ENCODE measurements around the gene RAB34. TPM values are rescaled to one million over a fixed set of nuclear protein-coding genes. Genes with fewer than 3 reads are reported as not detected.

The RAB34 gene
- total RNA-seq, 1 donor from 2014 or later: 22.2 TPM

DNA sequence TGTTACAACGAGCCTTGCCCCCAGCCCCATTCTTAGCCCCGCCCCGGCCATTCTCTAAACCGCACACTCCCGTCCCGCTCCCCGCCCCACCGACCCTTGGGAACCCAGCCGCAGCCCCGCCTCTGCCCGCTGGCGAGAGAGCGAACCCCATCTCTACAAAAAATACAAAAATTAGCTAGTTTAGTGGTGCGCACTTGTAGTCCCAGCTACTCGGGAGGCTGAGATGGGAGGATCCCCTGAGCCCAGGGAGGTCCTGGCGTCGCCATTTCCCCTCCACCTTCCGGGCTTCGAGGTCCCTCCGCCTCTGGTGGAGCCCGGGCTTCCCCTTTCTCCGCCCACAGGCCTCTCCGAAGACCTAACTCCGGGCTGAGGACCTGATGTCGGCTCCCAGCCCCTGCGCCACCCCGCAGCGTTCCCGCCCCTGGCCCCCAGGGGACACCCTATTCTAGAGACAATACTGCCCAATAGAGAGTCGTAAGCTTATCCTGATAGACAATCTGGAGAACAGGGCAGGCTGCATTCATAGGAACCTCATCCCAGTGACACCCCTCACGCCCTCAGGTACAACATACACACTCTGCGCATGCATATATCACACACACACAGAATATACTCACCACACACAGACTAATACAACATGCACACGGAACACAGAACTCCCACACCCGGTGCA, 5.5 kb downstream of the RAB34 start:
- no peak for DNase-seq (ENCODE audit: low read depth in 2 of 2)

DNA sequence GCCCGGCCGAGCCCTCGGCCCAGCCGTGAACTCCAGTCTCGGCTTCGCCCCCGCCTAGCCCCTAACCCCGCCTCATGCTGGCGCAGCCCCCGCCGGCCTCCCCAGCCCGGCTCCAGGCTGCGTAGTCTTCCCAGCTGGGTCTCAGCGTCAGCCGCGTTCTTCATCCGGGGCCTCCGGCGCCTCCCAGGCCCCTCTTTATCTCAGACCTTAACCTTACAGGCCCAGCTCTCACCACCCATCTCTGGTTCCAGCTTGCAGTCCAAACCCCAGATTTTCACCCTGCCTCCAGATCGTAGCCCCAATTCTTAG, 6.0 kb downstream of the RAB34 start, which contains the start of gene PROCA1:
TSS of gene PROCA1 (minus strand) at position 166 of the 309 bp plus-strand sequence. CDS start 228 bp downstream, outside the sequence.
- no peak for DNase-seq (ENCODE audit: low read depth in 2 of 2)

DNA sequence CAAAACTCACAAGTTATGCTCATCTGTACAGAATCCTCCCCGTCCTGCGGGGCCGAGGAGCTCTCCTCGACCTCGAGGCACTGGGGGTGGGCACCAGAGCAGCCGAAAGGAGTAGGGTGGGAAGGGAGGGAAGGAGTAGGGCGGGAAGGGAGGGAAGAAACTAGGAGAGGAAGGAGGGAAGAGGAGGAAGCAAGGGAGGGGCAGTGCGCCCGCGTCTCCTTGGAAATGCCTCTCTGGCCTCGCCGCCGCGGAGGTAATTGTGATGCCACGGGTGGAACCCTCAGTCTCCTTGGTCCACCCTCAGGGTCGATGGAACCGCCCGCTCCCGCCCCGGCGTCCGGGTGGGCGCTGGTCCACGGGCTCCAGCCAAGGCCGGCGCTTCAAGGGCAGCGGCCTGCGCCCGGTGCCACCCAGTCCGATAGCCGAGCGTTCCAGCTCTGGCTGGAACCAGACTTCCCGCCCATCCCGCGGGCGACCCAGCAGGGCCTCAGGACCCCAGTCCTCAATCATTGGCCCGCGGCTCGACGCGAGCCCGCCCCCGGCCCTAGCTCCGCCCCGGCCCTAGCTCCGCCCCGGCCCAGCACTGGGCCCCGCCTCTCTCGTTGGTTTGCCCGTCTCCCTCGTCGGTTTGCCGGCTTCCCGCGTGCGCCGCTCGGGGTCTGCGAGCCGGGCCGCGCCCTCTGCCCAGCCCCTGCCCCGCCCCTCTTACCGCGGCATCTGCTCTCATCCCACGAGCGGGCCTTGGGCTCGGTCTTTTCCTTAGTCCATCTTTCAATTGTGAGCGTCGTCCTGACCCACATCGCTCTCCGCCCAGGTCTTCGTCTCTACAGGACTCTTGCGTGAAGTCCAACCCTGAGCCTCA, 6.6 kb downstream of the RAB34 start:
- peak; percentile 83 to 87 for DNase-seq (ENCODE audit: low read depth in 2 of 2)

DNA sequence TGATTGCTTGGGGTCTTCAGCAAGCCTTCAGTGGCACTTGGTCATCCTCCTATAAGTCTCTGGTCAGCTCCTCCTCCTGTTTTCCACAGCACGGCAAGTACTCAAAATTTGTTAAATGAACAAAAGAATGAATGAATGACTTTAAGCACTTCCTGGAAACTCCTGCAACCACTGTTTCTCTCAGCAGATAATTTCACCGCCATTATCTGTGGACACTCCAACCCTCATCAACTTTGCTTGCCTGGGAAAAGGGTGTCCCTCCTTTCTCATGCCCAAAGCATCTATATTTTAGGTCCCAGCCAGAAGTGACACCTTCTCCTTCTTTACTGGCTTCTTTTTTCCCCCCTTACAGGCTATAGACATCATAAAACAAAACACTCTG, 10.3 kb downstream of the RAB34 start:
- DNase-seq (ENCODE audit: low read depth in 2 of 2): no peak

DNA sequence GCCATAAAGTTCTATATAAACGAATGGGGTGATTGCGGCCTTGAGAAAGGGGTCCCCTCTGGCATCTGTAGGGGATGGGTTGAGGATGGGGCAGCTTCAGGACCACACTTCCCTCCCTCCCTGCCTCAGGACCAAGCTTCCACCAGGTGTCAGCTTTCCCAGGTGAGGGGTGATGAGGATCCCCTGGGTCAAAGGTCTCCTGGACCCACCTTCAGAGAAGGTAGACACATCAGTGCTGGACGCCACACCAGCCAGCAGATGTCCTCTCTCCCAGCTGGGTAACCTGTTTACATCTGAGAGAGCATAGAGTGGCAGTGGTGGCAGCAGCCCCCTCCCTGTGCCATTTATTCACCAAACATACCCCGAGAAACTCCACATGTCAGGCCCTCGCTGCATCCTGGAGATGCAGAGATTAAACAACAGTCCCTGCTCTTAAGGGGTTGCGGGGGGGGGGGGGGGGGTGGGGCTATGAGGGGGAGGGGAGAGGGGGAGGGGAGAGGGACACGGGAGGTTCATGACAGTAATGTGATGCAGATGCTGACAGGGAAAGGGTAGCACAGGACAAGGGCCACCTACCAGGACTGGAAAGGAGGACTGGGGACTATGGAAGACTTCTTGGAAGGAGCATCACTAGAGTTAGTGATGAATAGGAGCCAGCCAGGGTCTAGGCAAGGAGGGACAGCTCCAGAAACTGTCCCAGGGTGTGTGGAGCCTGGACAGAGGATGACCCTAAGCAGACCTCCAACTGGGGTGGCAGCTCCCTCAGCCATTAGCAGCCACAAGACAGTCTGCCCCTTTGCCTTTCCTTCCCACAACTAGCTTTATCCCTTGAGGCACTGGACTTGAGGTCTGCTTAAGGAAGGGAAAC, 11.0 kb downstream of the RAB34 start:
- no peak for DNase-seq (ENCODE audit: low read depth in 2 of 2)

DNA sequence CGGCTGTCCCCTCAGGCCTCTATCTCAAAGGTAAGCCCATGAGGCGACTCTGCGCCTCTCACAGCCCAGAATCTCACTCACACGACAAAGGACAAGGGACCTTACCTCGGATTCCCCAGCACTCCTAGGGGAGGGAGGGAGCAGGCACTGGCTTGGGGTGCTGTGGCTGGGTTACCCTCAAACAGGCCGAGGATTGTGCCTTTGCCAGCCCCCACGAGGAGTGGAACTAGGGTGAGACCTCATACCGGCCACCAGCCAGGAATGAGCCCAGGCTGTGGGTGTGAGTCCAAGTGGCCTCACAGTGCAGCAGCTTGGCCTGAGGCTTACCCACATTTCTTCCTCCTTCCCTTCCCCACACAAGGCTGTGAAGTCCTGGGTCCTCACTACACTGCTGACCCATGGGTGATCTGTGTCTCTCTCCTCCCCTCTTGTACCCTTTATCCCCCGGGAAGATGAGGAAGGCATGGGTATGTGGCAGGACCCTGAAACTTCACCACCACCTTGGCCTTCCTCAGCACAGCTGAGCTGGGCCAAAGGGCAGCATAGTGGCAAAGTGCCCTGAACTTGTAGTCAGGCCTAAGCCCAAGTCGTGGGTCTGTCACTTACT, 11.8 kb downstream of the RAB34 start:
- no peak for DNase-seq (ENCODE audit: low read depth in 2 of 2)

DNA sequence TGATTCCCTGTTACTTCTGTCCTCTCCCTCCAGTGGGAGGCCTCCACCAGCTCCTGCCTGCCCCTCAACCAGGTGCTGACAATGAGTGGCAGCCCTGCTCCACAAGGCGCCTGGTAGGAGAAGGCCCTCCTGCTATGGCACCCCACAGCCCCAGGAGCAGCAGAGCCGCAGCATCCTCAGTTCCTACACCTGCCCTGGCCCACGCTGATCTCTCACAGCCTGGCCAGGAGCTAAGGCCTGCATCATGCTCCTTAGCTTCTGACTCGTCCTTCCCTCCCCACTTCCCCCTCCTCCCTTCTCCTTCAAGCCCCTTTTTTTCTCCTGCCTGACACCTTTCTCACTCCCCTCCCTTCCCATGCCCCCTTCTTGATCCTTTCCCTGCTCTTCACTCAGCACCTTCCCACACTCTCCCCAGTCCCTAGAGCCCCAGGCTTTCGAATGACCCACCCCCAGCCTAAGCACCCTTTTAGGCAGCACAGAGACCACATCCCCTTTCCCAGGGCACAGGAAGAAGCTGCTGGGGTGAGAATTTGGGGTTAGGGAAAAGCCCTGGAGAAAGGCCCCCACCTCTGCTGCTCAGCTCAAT, 12.5 kb downstream of the RAB34 start:
- DNase-seq (ENCODE audit: low read depth in 2 of 2): no peak

DNA sequence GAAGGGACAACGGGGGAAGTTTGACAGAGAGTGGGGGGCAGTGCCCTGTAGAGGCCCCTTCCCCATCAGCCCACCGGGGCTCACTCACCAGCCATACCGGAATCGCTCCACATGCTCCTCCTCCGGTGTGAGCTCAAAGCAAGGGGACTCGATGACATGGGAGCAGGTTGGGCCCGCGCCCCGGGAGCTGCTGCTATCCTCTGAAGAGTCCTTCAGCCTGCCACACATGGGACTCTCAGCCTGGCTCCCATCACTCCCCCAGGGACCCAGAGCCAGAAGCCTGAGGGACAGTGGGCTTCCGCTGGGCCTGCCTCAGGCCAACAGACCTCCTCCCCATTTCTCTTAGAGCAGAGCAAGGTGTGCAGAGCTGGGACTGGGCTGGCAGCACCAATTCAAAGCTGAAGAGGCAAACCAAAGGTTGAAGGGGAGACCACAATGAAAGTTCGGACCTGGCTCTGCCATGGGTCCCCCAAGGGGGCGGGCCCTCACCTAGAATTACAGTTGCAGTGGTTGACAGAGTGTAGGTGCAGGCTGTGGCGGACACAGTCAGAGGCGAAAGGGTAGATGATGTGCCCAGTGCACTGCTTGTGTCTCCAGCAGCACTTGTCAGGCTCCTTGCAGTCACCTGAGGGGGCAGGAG, 13.3 kb downstream of the RAB34 start:
- DNase-seq (ENCODE audit: low read depth in 2 of 2): no peak

DNA sequence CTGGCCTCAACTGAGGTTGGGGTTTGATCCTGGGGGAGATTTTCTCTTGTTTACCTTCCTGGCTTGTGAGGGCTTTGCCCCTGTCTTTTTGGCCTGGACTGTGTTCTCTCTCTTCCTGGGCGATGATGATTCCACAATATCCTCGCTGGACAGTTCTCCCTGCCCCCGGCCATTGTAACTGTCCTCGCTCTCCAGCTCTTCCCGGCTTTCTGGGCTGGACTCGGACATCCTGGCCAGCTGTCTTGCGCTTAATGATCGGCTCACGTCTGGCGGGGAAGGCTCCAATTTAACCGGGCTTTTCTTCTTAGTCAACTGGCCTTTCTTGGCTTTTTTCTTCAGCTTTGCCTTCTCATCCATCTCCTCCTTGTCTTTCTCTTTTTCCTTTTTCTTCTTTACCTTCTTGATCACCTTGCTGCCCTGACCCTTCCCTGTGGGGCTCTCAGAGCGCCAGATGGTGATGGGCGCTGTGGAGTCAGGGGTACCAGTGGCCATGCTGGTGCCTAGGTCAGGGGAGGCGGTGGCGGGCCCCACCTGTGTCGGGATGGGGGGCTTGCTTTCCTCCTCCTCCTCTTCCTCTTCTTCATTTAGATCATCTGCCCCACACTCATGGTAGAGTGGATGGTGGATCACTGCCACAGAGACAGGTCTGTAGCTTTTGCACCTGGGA, 14.0 kb downstream of the RAB34 start:
- DNase-seq (ENCODE audit: low read depth in 2 of 2): no peak

DNA sequence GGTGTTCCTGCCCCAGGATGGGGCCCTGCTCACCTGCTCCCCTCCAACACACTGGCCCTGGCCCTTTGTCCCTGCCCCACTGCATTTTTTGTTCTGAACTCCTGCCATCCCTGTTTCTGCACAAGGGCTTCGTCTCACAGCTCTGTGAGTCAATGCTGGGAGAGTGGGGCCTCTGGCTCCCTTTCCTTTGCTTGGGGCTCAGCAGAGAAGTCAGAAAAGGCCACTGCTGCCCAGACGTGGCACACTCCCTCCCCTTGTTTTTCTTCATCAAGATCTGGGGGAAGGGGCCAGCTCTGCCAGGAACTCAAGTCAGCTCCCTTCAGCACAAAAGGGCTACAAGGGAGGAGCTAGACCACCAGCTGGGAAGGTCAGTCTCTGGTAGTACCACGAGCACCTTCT, 14.9 kb downstream of the RAB34 start:
- DNase-seq (ENCODE audit: low read depth in 2 of 2): no peak

DNA sequence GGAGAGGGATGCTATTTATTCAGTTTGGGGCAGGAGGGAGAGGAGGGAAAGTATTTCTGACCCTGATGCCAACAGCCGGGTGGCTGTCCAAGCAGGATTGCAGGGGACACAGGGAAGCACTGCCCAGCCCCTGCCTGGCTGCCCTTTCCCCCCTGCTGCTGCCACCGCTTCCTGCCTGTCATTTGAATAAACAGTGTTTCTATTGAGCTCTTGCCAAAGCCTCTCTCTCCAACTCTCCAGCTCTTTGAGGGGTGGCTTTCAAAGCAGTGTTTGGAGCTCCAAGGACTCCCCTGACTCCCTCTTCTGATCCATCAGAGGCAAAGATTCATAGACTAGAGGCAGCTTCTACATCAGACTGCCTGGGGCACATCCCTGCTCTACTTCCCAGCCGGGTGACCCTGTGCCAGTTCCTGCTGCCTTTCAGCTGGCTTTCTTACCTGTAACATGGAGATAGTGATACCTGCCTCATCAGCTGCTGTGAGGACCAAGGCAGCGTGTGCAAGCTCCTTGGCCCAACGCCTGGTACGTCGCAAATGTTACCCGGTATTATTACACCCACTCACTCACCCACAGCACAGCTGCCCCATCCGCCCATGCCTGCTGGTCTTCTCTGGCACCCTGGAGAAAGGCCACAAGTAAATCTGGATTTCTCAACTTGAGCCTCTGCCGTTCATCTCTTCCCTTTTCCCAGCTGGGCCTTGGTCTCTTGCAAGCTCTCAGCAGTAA, 15.5 kb downstream of the RAB34 start:
- peak in 1 of 2 donors; percentile 61 for DNase-seq (ENCODE audit: low read depth in 2 of 2)

DNA sequence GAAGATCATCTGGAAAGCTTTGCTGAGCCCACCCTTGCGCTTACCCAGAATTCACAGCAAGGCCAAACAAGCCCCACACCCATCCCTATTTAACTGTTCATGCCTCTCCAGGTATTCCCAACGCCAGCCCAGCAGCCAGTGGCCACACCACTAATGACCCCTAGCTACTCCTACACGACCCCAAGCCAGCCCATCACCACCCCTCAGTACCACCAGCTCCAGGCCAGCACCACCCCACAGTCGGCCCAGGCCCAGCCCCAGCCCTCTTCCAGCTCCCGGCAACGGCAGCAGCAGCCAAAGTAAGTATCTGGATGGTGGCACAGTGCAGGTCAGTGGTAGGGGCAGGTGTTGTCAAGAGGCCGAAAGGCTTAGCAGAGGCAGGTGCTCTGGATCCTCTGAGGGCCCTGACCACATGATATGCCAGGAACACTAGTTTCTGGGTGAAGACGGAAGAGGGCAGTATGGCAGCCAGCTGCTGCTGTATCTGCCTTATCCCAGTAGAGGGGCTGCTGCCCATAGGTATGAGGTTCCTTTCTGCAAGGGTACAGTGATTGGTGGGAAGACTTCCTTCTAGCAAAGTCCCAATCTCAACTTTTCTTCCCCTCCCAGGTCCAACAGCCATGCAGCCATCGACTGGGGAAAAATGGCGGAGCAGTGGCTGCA, 16.7 kb downstream of the RAB34 start:
- DNase-seq (ENCODE audit: low read depth in 2 of 2): no peak

DNA sequence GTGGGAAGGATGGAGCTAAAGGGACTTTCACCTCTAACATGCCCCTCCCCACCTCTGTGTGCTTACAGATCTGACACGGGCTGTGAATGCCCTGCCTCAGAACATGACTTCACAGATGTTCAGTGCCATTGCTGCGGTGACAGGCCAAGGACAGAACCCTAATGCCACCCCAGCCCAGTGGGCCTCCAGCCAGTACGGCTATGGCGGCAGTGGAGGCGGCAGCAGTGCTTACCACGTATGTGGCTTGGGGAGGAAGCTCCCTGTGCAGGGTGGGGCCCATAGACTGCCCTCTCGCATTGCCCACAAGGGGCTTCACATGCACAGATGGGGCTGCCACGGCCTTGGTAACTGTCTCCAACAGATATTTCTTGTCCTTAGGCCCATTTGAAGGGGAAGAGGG, 17.4 kb downstream of the RAB34 start:
- no peak for DNase-seq (ENCODE audit: low read depth in 2 of 2)

DNA sequence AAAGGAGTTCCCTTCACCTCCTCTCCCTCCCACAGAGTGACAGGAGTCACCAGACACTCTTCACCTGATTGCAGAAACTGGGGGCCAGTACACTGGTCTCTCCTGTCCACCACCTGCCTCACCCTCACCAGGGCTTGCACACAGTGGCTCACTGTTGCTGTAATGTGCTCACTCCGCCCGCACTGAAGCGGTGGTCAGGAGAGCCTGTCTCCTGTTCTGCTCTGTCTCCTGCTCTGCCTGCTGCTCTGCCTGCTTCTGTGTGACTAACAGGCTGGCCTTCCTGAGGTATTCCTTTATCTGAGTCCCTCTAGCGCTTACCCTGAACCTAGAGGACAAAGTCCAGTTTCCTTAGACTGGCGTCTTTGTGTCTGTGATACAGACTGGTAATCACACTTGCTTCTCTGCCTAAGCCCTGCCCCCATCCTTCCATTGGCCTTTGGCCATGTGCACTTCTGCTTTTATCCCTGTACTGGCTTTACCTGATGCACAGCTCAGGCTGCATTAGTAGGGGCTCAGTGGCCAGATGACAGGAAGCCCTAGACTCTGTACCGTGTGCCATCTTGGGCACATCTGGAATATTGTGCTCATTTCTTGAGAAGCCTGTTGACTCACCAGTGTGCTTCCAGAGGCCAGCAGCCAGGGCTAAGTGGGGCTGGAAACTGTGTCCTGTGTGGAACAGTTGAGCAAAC, 19.3 kb downstream of the RAB34 start:
- DNase-seq (ENCODE audit: low read depth in 2 of 2): no peak

DNA sequence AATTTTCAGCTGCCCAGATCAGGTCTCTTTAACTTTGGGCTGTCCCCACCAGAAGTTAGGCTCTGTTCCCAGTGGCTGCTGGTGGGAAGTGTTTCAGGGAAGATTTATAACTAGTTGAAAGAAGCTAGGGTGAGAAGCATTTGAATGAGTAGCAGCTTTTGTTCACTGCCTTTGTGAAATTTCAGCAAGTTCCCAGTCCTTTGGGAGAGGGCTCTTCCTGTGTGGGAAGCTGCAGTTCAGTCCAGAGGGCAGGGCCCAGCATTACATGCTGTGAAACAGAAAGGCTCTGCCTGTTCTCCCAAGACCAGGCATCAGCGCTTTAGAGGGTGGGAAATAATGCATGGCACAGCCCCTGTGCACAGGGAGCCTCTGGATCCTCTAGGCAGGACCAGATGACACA, 23.8 kb downstream of the RAB34 start:
- no peak for DNase-seq (ENCODE audit: low read depth in 2 of 2)

DNA sequence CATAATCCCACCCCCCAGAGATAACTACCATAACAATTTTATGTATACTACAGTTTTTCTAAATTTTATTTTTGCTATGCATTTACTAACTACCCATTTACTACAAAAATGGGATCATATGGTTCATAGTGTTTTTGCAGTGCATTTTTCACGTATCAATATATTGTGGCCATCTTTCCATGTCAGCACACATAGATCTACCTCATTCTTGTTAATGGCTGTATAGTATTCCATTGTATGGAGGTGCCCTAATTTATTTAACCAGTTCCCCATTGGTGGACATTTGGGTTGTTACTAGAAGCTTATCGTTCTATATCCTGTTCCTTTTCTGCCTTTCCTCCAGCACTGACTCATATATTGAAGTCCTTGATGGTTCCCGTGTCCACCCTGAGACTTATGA, 28.7 kb downstream of the RAB34 start:
- DNase-seq (ENCODE audit: low read depth in 2 of 2): no peak

DNA sequence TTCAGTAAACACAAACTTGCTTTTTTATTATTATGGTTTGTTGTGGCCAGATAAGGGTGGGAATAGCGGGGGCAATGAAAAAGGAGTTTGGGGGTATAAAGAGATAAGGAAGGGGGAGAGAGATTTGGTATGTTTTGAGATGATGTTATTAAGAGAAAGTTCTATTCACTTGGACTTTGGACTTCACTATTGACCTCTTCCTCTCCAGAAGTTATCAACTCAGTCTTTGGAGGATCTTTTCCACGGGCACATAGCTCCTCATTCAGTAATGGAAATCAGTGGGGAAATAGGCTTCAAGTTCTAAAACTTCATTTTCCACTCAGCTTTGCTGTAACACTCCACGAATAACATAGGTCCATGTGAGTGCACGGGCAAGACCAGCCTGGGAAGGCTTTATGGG, 29.2 kb downstream of the RAB34 start:
- DNase-seq (ENCODE audit: low read depth in 2 of 2): no peak

DNA sequence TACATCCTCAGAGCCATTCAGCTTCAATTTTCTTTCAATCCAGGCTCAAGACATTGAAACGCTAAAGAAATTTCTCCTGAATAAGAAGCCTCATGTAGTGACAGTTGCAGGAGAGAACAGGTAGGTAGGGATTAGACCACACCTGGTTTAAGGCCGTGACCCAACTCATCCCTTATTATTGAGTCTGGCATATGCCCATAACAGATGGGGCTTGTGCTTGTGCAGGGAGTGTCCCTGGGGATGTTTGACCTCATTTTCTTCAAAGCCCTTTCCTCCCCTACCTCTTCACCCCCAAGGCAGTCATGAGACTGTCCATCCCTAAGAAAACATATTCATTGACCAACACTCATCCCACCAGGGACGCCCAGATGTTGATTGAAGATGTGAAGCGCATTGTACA, 31.4 kb downstream of the RAB34 start:
- DNase-seq (ENCODE audit: low read depth in 2 of 2): no peak

DNA sequence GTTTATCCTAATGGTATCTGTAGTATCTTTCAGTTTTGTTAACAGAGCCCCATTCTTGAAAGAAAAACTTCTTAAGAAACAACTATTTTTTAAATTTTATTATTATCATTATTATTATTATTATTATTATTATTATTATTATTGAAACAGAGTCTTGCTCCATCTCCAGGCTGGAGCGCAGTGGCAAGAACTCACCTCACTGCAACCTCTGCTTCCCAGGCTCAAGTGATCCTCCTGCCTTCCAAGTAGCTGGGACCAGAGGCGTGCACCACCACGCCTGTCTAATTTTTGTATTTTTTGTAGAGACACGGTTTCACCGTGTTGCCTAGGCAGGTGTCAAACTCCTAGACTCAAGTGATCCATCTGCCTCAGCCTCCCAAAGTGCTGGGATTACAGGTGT, 32.3 kb downstream of the RAB34 start:
- no peak for DNase-seq (ENCODE audit: low read depth in 2 of 2)
